HG03066 (cell line): ENCODE data around the gene CPA5.
"Not testable (repeated sequence)": the region's sequence is repeated elsewhere in the genome, so short reads cannot be mapped to it uniquely, and the experiment has no call there.

Experiments used
- ATAC-seq: cut with Tn5 transposase; IDR thresholded peaks from one replicate; pipeline ENCODE4 v1.9.1; 2021; ENCODE audit warnings: low read depth; ENCODE audit not compliant: unreplicated experiment

CPA5 gene

DNA sequence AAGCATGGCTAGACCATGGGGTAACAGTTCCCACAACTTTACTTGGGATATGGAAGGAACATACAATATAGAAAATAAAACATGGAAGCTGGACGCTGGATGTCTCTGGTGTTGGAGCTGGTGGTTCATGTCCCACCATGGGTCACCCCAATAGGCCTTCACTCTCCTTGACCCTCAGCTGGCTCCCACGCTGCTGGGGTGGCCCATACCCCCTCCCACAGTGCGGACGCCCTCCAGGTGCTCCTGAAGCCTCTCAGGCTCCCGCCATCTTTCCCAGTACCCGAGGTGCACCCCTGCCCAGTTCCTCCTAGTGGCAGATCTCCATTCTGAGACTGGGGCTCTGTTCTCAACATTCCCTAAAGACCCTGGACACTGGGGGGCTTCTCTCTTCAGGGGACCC, 29.9 kb downstream of the CPA5 start:
- ATAC-seq = no peak

DNA sequence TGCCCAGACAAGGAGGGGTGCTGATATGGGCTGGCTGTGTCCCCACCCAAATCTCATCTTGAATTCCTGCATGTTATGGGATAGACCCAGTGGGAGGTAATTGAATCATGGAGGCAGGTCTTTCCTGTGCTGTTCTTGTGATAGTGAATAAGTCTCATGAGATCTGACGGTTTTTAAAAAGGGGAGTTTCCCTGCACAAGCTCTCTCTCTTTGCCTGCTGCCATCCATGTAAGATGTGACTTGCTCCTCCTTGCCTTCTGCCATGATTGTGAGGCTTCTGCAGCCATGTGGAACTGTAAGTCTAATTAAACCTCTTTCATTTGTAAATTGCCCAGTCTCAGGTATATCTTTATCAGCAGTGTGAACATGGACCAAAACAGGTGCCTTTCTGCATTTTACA, 31.8 kb downstream of the CPA5 start:
- not testable (repeated sequence) for ATAC-seq

DNA sequence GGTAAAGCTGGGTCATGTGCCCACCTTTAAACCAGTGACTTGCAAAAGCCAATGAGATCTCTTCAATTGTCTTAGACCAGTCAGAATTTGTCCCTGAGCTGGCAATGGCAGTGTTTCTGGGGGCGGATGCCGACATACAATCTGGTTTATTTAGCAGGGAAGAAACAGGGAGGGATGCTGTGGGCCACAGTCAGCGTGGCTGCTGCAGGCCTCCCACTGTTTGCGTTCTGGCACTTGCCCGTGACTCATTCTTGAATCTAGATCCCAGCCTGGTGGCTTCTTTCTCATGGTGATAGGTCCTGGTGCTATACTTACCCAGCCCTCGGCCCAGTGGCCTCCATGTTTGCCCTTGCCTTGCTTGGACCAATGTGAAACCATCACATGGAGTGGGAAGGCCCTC, 32.6 kb downstream of the CPA5 start:
- ATAC-seq = no peak

DNA sequence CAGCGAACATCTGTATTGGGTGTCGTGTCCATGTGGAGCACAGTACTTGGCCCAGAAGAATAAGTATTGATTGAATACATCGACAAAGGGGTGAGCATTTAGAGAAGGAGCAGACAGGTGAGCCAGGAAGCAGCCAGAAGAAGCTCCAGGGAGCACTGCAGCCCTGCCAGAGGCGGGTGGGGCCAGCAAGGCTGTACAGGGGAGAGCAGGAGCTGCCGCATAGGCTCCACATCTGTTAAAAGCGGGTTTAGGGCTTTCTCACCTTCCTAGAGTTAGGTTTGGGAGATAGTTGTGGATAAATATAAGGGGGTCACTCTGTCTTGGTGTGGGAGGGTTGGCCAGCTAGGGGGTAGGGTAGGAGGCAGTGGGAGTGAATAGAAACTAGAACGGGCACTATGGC, 34.4 kb downstream of the CPA5 start:
- no peak for ATAC-seq

DNA sequence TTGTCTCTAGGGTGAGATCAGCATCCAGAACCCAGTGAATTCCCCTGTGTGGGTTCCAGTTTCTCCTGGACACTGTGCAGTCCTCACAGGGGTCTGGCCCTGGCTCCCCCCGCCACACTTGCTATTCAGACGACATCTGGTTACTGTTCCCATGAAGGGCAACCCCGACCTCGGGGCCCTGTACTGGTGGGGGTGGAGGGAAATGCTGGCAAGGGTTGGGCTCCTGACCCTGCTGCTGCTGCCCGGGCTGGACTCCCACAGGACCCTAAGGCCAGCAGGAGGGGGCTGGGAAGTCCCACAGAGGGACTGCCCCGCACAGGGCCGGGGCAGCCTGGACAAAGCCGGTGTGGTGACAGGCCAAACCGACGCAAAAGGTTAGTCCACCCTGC, 34.9 kb downstream of the CPA5 start:
- no peak for ATAC-seq

DNA sequence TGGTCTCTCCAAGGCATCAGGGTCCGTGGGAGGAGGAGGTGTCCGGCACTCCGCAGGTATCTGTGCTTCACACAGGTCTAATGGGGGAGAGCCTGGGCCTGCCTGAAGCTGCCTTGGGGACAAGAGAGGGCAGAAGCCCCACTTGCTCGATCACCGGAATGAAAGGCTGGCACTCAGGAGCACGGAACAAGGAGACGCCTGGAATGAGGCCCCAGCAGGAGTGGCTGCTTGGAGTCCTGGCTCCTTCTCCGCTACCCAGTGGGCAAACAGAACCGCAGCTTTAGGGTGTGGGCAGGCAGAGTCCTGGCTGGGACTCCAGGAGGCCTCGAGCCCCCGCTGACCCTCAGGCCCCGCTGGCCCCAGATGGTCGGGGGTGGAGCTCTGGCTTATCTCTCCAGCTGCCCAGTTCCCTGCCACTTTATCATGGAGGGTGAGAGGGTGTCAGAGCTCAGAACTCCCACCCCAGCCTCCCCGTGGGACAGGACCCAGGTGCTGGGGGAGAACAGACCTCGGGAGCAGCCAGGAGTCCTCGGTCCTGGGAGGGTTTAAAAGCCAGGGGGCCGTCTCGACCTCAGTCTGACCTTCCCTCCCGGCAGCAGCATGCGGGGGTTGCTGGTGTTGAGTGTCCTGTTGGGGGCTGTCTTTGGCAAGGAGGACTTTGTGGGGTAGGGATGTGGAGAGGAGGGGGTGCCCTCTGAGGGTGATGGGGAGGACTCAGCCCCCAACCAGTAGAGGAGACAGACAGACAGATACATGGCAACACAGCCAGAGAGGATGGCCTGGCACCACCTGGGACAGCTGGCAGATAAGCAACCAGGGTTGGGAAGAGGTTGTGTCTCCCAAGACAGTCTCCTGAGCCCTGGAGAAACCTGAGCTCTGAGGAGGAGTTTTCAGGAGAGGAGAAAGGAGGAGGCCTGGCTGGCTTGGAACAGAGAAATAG, 35.6 kb downstream of the CPA5 start, which contains the start of gene CPA1:
Gene CPA1, plus strand, starts transcription at position 574 of the 940 bp plus-strand sequence. Its CDS starts 27 bp downstream, at position 601.
- ATAC-seq = no peak

DNA sequence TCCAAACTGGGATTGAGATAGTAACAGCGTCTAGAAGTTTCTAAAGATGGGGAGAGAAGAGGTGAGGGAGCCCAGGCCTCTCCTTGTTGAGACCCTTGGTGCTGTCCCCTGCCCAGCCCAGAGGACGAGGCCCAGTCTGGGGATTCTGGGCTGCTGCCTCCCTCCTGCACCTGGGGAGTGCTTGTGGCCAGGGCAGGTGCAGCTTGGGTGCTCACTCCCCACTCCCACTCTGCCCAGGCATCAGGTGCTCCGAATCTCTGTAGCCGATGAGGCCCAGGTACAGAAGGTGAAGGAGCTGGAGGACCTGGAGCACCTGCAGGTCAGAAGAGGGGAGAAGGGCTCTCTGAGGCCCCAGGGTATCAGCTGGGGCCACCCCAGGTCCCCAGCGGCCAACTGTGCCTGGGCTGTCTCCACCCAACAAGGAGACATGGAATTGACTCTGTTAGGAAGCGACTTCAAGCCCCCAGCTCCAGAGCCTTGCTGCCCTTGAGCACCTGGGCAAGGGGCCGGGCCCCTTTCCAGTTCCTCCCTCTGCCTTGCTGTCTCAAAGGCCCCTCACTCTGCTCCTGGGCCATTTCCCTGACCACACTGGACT, 36.3 kb downstream of the CPA5 start:
- ATAC-seq = no peak

DNA sequence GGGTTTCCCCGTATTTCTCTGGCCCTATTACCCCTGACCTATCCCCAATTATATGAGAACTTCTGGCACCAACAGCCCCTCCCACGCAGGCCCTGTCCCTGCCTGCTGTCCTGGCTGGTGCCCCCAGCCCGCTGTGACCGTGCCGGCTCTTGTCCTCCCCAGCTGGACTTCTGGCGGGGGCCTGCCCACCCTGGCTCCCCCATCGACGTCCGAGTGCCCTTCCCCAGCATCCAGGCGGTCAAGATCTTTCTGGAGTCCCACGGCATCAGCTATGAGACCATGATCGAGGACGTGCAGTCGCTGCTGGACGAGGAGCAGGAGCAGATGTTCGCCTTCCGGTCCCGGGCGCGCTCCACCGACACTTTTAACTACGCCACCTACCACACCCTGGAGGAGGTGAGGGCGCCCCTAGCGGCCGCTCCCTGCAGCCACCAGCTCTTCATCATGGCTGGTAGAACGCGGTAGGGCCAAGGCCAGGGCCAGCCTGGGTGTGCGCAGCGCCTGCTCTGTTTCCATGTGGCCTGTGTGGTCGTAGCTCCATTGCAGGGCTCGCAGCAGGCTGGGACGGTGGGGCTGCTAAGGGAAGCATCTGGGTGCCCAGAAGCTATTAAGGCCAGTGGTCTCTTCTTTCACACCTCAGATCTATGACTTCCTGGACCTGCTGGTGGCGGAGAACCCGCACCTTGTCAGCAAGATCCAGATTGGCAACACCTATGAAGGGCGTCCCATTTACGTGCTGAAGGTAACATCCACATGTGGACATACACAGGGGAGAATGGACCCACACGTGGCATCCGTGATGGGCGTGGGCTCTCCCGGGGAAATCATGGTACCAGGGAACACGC, 37.1 kb downstream of the CPA5 start:
- no peak for ATAC-seq

DNA sequence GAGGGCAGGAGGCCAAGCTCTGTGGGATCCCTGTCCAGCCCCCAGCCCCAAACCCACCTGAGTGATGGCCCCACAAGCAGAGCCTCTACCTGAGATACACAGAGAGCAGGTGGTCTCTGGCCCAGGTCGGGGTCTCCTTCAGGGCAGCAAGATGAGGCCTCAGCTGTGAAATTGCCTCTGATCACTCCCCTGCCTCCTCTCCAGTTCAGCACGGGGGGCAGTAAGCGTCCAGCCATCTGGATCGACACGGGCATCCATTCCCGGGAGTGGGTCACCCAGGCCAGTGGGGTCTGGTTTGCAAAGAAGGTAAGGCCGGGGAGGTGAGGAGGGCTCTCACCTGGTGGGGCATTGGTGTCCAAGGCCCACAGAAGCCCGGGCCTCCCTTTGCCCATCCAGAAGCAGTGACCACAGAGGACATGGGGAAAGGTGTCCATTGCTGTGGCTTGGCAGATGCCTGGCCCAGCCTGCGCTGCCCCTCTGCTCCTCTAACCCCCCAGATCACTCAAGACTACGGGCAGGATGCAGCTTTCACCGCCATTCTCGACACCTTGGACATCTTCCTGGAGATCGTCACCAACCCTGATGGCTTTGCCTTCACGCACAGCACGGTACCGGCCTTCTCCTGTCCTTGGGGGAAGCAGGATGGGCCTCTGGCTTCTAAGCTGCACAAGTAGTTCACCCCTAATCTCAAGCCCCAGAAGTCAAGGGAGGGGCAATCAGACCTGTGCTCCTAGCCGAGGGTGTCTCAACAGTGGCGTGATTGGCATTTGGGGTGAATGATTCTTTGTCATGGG, 38.8 kb downstream of the CPA5 start:
- ATAC-seq = no peak

DNA sequence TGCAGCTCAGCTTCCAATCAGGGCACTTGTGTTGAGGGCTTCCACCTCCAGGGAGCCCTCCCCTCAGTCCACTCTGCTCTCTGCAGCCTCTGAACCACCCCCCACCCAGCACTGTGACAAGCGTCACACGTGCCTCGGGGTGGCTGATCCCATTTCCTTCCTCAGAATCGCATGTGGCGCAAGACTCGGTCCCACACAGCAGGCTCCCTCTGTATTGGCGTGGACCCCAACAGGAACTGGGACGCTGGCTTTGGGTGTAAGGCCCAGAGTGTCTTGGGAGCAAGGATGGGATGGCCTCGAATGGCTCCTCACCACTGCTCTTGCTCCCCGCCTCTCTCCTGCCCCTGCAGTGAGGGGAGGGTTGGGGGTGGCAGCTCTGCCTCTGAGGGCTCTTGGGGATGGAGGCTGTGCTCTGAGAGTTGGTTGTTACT, 39.8 kb downstream of the CPA5 start:
- no peak for ATAC-seq

DNA sequence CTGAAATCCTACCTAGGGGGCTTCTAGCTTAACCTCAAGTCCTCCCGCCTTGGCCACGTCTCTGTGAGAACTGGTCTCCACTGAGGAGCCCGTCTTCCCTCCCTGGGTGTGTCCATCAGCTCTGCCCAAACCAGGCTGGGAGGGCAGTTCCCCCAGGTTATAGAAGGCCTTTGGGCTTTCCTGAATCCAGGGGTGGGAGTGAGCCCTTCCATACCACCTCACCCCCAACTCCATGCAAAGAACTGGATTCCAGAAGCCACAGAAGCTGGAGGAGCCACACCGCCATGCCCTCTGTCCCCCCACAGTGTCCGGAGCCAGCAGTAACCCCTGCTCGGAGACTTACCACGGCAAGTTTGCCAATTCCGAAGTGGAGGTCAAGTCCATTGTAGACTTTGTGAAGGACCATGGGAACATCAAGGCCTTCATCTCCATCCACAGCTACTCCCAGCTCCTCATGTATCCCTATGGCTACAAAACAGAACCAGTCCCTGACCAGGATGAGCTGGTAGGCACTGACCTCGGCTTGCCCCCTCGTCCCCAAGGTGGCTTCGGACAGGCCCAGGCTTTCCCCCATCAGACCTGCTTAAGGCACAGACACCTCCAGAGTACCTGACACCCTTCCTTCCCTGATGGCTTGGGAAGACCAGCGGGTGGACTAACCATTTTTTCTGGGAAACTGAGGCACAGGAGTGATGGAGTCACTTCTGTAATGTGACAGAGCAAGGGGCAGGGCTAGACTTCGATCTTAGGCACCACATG, 40.4 kb downstream of the CPA5 start:
- no peak for ATAC-seq

DNA sequence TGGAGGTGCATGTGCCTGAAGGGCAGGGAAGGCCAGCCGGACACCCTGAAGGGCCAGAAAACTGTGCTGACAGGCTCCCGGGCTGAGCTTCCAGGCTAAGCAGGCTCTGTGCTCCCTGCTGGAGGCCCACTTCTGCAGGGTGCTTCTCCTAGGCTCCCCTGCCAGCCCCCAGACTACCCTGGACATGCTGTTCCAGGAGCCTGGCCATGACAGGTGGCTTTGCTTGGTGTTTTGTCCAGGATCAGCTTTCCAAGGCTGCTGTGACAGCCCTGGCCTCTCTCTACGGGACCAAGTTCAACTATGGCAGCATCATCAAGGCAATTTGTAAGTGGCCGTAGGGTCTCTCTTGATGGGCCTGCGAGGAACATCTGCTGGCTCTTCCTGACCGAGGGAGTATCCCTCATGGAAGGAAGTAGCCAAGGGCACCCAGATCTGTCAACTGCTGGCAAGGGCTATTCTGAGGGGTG, 41.0 kb downstream of the CPA5 start:
- ATAC-seq = no peak

DNA sequence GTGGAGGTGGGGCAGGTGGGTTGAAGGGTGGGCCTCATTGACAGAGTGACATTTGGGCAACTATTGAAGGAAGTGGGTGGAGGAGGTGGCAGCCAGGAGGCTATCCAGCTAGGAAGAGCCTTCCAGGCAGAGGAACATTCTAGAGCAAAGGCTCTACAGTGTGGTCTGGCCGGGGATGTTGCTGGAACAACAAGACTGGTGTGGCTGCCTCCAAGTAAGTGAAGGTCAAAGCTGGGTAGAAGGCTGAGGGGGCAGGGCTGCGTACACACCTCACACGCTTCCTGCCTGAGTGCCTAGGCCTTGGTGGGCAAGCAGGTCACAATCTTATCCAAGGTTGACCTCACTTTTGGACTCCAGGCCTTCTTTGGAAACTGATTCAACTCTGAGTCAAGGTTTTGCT, 42.3 kb downstream of the CPA5 start:
- no peak for ATAC-seq

DNA sequence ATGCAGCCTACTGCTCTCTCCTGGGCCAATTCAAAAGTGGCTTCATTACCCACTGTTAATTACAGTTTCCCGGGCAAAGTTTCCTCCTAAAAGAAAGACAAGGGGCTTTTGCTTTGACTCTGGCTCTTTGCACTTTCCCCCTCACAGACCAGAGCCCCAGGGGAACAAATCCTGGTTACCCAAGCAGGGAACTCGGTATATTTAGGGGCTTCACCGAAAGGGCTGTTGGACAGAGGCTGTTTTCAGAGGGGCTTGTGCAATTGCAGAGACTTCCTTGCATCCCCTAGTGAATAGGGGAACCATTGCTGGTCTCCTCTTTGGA, 42.7 kb downstream of the CPA5 start:
- ATAC-seq = no peak

DNA sequence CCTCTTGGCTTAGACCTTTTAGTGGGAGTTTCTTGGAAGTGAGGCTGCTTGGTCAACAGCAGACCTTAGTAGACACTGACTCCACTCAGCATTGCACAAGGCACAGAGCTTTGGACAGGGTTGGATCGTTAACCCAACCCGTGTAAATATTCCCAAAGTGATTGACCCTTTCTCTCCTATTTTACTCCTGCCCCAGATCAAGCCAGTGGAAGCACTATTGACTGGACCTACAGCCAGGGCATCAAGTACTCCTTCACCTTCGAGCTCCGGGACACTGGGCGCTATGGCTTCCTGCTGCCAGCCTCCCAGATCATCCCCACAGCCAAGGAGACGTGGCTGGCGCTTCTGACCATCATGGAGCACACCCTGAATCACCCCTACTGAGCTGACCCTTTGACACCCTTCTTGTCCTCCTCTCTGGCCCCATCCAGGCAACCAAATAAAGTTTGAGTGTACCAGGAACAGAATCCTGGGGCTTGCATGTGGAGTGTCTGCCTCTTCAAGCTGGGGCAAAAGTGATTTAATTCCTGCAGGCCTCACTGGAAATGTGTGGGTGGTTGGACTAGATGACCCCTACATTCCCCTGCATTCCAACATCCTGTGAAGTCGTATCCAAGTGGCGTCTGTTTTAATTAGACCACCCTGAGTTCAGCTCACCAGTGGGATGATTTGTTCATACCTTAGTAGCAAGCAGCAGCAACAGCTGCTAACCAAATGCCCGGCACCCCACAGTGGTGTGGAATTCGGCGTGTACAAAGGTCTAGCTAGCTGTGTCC, 43.2 kb downstream of the CPA5 start:
- no peak for ATAC-seq

DNA sequence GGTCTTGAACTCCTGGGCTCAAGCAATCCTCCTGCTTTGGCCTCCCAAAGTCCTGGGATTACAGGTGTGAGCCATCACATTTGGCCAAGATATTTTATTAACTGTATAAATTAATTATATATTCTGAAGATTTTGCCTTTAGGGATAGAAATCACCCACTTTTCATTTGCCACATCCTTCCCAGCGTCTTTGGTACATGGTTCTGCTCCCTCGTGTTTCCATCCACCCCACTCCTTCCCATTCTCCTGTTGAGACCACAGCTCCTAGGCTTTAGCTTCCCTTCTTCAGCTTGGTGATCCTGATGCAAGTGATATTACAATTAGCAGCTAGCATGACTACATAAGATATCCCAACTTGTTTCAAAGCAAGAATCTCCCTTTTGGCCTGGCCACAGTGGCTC, 44.1 kb downstream of the CPA5 start:
- no peak for ATAC-seq

DNA sequence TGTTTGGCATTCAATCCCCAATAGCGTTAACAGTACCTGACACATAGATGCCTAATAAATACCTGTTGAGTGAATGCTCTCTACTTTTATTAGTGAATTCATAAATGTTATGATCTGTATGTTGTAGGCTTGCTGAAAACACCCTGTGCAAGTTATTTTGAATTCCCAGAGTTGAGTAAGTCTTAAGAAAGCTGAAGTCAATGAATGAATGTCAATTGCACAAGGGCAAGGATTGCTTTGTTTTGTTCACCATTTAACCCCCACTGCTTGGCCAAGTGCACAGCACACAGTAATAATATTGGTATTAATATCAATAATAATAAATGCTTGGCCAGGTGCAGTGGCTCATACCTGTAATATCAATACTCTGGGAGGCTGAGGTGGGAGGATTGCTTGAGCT, 45.9 kb downstream of the CPA5 start:
- ATAC-seq = no peak

DNA sequence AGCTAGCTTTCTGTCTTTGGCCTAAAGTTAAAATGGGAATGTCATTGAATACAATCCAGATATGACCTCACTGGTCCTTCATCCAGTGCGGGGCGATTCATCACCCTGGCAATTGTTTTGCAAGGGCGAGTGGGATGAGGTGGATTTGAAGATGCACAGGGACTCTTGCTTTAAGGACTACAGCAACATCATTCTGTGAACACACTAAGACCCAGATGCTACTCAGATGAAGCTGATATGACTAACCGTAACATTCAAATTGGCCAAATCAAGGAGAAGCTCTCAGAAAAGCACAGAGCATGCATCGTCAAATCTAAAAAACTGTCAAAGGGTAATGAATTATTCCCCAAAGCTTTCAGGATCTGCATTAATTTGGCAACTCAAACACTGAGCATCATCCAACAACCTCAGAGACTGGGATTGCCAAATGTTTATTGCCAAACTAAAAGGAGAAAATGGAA, 48.5 kb downstream of the CPA5 start:
- no peak for ATAC-seq
